ENCODE results near the gene TBC1D3B. TPM values are rescaled to one million over a fixed set of nuclear protein-coding genes. Genes with fewer than 3 reads are reported as not detected.
"Not testable (repeated sequence)": the region's sequence is repeated elsewhere in the genome, so short reads cannot be mapped to it uniquely, and the experiment has no call there.

Gene TBC1D3B
- total RNA-seq, 2 experiments from 2014 or later: 6.7 to 8.1 TPM

- H3K9me3 Mint-ChIP-seq (ENCODE audit: insufficient read depth): no peaks in the 10 kb centered on the region
- ChIA-PET CTCF (interaction anchor here (0.7 to 2.3 kb wide), 5 partner anchors 11 to 163 kb away, joined by 3 to 10 read pairs (median 5); no protein-coding TSS in a partner anchor), POLR2A (no interaction called here)
- ATAC-seq: no peak
- peaks cover 4% of the 10 kb centered on the region for H3K4me1 Mint-ChIP-seq (ENCODE audit: low read depth)
- no peak overlapping the region for H3K27ac Mint-ChIP-seq
- DNase-seq: no peak
- H3K4me3 Mint-ChIP-seq: no peak overlapping the region
- peaks cover 26% of the 10 kb centered on the region for H3K27me3 Mint-ChIP-seq (ENCODE audit: low read depth)
- no peaks in the 10 kb centered on the region for H3K36me3 Mint-ChIP-seq (ENCODE audit: low read depth)
Observed at GRCh38 chr17:36131931-36132330, 44.5 kb downstream of the TBC1D3B start.

DNA sequence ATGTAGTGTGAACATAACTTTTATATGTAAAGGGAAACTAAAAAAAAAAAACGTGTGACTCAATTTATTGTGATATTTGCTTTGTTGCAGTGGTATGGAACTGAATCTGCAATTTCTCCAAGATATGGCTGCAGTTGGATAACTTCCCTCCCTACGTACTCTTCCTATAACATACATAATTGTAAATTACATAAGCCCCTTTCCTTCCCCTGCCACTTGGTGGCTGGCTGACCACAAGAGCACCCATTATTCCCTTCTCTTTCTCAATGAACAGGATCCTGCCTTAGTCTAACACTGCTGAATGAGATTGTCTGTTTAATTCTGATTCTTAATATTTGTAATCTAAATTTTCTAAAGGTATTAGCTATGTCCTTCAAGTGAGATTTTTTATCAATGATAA is 45.0 kb downstream of the TBC1D3B start:
- DNase-seq (no peak), ATAC-seq (no peak)
- CTCF ChIA-PET: interaction anchor here (1.5 to 2.3 kb wide), 3 partner anchors 15 to 163 kb away, joined by 5 to 10 read pairs (median 7); no protein-coding TSS in a partner anchor
- POLR2A ChIA-PET: no interaction called here
- Mint-ChIP-seq H3K4me3 (no peak overlapping the region), H3K36me3 (ENCODE audit: low read depth) (no peaks in the 10 kb centered on the region), H3K4me1 (ENCODE audit: low read depth) (peaks cover 4% of the 10 kb centered on the region), H3K27me3 (ENCODE audit: low read depth) (peaks cover 26% of the 10 kb centered on the region), H3K27ac (no peak overlapping the region), H3K9me3 (ENCODE audit: insufficient read depth) (no peaks in the 10 kb centered on the region)

GRCh38 chr17:36130346-36130745 is 46.1 kb downstream of the TBC1D3B start:
- no peak for ATAC-seq
- H3K36me3 Mint-ChIP-seq (ENCODE audit: low read depth): peaks cover 5% of the 10 kb centered on the region
- H3K9me3 Mint-ChIP-seq (ENCODE audit: insufficient read depth): peaks cover 8% of the 10 kb centered on the region
- H3K4me3 Mint-ChIP-seq: no peak overlapping the region
- CTCF ChIA-PET: interaction anchor here (1.0 to 1.1 kb wide), 2 partner anchors 19 to 57 kb away, joined by 3 to 4 read pairs; no protein-coding TSS in a partner anchor
- no peak for DNase-seq
- H3K27me3 Mint-ChIP-seq (ENCODE audit: low read depth): peaks cover 26% of the 10 kb centered on the region
- POLR2A ChIA-PET: no interaction called here
- peaks cover 4% of the 10 kb centered on the region for H3K4me1 Mint-ChIP-seq (ENCODE audit: low read depth)
- no peak overlapping the region for H3K27ac Mint-ChIP-seq

- H3K4me1 Mint-ChIP-seq (ENCODE audit: low read depth): peaks cover 4% of the 10 kb centered on the region
- no peak for DNase-seq
- H3K27ac Mint-ChIP-seq: no peak overlapping the region
- H3K4me3 Mint-ChIP-seq: no peak overlapping the region
- ATAC-seq: no peak
- H3K27me3 Mint-ChIP-seq (ENCODE audit: low read depth): peaks cover 26% of the 10 kb centered on the region
- CTCF ChIA-PET: interaction anchor here (1.1 kb wide), 1 partner anchor 20 kb away, joined by 4 read pairs; no protein-coding TSS in a partner anchor
- H3K9me3 Mint-ChIP-seq (ENCODE audit: insufficient read depth): peaks cover 8% of the 10 kb centered on the region
- peaks cover 5% of the 10 kb centered on the region for H3K36me3 Mint-ChIP-seq (ENCODE audit: low read depth)
- POLR2A ChIA-PET: no interaction called here
Observed at GRCh38 chr17:36129616-36130015, 46.8 kb downstream of the TBC1D3B start.

GRCh38 chr17:36128411-36128978 is 47.9 kb downstream of the TBC1D3B start:
- peaks cover 8% of the 10 kb centered on the region for H3K9me3 Mint-ChIP-seq (ENCODE audit: insufficient read depth)
- DNase-seq (no peak), ATAC-seq (no peak)
- H3K4me1 Mint-ChIP-seq (ENCODE audit: low read depth): peaks cover 4% of the 10 kb centered on the region
- peaks cover 22% of the 10 kb centered on the region for H3K27me3 Mint-ChIP-seq (ENCODE audit: low read depth)
- peaks cover 5% of the 10 kb centered on the region for H3K36me3 Mint-ChIP-seq (ENCODE audit: low read depth)
- H3K4me3 Mint-ChIP-seq: no peak overlapping the region
- no peak overlapping the region for H3K27ac Mint-ChIP-seq
- ChIA-PET POLR2A (no interaction called here), CTCF (interaction anchor here (1.0 to 1.3 kb wide), 2 partner anchors 18 to 20 kb away, joined by 3 to 4 read pairs; no protein-coding TSS in a partner anchor)

- DNase-seq: no peak
- Mint-ChIP-seq H3K4me1 (ENCODE audit: low read depth) (peaks cover 4% of the 10 kb centered on the region), H3K27ac (no peak overlapping the region), H3K9me3 (ENCODE audit: insufficient read depth) (peaks cover 8% of the 10 kb centered on the region), H3K36me3 (ENCODE audit: low read depth) (peaks cover 5% of the 10 kb centered on the region), H3K4me3 (no peak overlapping the region), H3K27me3 (ENCODE audit: low read depth) (peaks cover 19% of the 10 kb centered on the region)
- POLR2A ChIA-PET: no interaction called here
- no peak for ATAC-seq
- CTCF ChIA-PET: interaction anchor here (1.0 to 1.3 kb wide), 2 partner anchors 18 to 21 kb away, joined by 3 to 4 read pairs; no protein-coding TSS in a partner anchor
Observed at GRCh38 chr17:36127911-36128310, 48.5 kb downstream of the TBC1D3B start.

DNA sequence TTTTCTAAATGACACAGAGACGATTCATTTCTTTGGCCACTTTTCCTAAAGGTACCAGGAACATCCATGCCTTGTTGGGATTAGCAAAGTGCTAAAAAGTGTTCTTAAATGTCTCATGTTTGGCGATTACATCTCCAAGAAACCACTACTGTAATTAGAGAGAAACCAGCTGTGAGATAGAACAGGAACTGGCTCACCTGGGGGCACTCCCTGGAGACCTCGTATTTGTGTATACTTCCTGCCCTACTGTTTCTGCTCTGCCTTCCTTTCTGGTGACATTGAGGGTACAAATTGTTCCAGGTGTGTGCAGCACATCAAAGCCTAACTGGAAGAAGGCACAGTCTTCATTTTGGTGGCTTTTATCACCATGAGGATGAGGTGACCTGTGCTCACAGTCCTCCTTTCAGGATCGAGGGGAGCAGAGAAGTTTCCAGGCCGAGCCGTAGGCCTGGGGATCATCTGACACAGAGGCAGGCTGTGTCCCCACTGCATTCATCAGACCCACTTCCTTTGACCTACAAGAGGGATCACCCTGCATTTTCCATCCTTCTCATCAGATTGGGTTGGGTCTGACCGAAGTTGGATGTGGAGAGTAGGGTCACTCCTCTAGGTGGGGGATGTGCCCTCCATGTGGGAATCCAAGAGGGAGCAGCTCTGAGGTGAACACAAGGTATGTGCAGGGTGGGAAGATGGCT is 49.1 kb downstream of the TBC1D3B start:
- ChIA-PET POLR2A (no interaction called here), CTCF (interaction anchor here (1.2 kb wide), 1 partner anchor 22 kb away, joined by 3 read pairs; no protein-coding TSS in a partner anchor)
- Mint-ChIP-seq H3K36me3 (ENCODE audit: low read depth) (peaks cover 5% of the 10 kb centered on the region), H3K27me3 (ENCODE audit: low read depth) (peaks cover 21% of the 10 kb centered on the region), H3K4me3 (no peak overlapping the region), H3K27ac (no peak overlapping the region), H3K4me1 (ENCODE audit: low read depth) (peaks cover 4% of the 10 kb centered on the region), H3K9me3 (ENCODE audit: insufficient read depth) (peaks cover 8% of the 10 kb centered on the region)
- ATAC-seq: no peak
- DNase-seq: no peak

DNA sequence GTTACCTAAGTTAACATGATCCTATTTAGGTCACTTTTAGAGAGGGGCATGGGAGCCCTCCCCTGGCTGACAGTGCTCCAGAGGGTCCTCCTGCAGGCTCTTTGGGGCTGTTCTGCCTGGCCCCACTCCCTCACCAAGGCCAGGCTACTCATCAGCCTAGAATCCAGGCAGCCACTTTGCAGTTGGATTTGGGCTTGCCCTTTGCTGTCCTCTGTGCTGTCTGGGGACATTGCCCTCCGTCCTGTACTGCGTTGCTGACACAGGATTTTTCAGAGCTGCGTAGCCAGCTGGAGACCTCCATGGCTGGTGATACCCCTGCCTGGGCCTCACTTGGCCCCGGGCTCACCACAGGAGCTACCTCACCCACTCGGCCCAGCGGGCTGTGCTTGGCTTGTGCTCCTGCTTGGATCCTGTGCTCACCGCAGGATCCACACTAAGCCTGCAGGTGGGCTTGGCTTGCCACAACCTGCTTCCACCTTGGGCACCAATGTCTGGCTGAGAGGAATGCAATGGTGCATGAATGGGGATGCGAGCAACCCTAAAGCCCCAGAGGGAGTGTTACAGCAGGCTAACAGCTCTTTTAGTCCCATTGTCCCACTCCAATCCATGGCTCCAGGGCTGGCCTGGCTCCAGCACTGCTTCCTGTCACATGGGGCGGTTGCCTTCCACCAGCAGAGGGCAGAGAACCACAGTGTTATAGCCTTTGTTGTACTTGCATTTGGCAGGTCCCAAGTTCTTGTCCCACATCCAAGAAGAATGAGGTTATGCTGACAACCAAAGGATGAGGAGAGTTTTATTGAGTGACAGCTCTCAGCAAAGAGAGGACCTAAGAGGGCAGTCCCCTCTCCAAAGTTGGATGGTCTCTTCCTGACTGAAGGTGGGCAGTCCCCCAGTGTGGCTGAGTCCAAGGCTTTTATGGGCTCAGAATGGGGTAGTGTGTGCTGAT is 51.3 kb downstream of the TBC1D3B start:
- H3K4me1 Mint-ChIP-seq (ENCODE audit: low read depth): peaks cover 4% of the 10 kb centered on the region
- no peak for ATAC-seq
- POLR2A ChIA-PET: no interaction called here

GRCh38 chr17:36123431-36123830 is 53.0 kb downstream of the TBC1D3B start:
- CTCF ChIA-PET: no interaction called here
- peaks cover 5% of the 10 kb centered on the region for H3K36me3 Mint-ChIP-seq (ENCODE audit: low read depth)
- H3K27me3 Mint-ChIP-seq (ENCODE audit: low read depth): peaks cover 11% of the 10 kb centered on the region
- no peak overlapping the region for H3K4me3 Mint-ChIP-seq
- POLR2A ChIA-PET: no interaction called here
- ATAC-seq (no peak), DNase-seq (no peak)
- H3K27ac Mint-ChIP-seq: no peak overlapping the region
- peaks cover 4% of the 10 kb centered on the region for H3K4me1 Mint-ChIP-seq (ENCODE audit: low read depth)
- H3K9me3 Mint-ChIP-seq (ENCODE audit: insufficient read depth): peaks cover 8% of the 10 kb centered on the region

More for the DNA sequence above, 51.3 kb downstream of the TBC1D3B start:
- Mint-ChIP-seq H3K36me3 (ENCODE audit: low read depth) (peaks cover 5% of the 10 kb centered on the region), H3K27ac (no peak overlapping the region), H3K27me3 (ENCODE audit: low read depth) (peaks cover 22% of the 10 kb centered on the region), H3K4me3 (no peak overlapping the region), H3K9me3 (ENCODE audit: insufficient read depth) (peaks cover 8% of the 10 kb centered on the region)
- DNase-seq: no peak
- CTCF ChIA-PET: no interaction called here

- H3K4me3 Mint-ChIP-seq; H3K9me3 Mint-ChIP-seq (ENCODE audit: insufficient read depth); ATAC-seq; H3K27ac Mint-ChIP-seq; CTCF ChIA-PET; H3K36me3 Mint-ChIP-seq (ENCODE audit: low read depth); H3K4me1 Mint-ChIP-seq (ENCODE audit: low read depth); DNase-seq; H3K27me3 Mint-ChIP-seq (ENCODE audit: low read depth): not testable (repeated sequence)
- POLR2A ChIA-PET: interaction anchor here (1.7 kb wide), 1 partner anchor 17 kb away, joined by 3 read pairs; the partner anchor contains the start of gene CCL4
Observed at GRCh38 chr17:36121099-36121498, 55.3 kb downstream of the TBC1D3B start.

DNA sequence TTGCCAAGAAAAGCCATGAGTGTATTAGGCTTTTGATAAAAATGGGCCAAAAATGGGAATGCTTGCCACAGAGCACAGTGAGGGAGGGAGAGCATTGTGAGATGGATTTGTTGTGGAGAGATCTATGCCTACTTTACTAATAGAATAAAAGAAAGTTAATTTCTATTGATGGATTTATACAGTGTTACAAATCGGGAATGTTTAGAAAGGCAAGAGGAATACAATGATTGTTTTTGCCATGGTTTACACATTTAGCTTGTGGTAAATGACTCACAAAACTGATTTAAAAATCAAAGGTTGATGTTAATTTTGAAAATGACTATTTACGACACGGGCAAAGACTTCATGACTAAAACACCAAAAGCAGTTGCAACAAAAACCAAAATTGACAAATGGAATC is 56.2 kb downstream of the TBC1D3B start:
- no peaks in the 10 kb centered on the region for H3K4me1 Mint-ChIP-seq (ENCODE audit: low read depth)
- no peak overlapping the region for H3K4me3 Mint-ChIP-seq
- no peaks in the 10 kb centered on the region for H3K36me3 Mint-ChIP-seq (ENCODE audit: low read depth)
- ChIA-PET POLR2A (interaction anchor here (1.7 kb wide), 1 partner anchor 17 kb away, joined by 3 read pairs; the partner anchor contains the start of gene CCL4), CTCF (interaction anchor here (1.1 to 1.9 kb wide), 2 partner anchors 29 to 151 kb away, joined by 3 to 8 read pairs; no protein-coding TSS in a partner anchor)
- ATAC-seq (no peak), DNase-seq (no peak)
- no peaks in the 10 kb centered on the region for H3K9me3 Mint-ChIP-seq (ENCODE audit: insufficient read depth)
- peaks cover 11% of the 10 kb centered on the region for H3K27me3 Mint-ChIP-seq (ENCODE audit: low read depth)
- no peak overlapping the region for H3K27ac Mint-ChIP-seq

All from activated CD8-positive, alpha-beta T cell treated with anti-CD3 and anti-CD28 coated beads, Interleukin-2, amount 10 ng/mL, durations not matched to agents 7 days and 5 days (primary cell).